Neural cell (in vitro differentiated cells): ENCODE results near the gene CACTIN. TPM values are rescaled to one million over a fixed set of nuclear protein-coding genes. Genes with fewer than 3 reads are reported as not detected.

Experiments used
- H2AFZ ChIP-seq: fragments of 200-600, 300-800 bp; sonication (generic), shearing (Covaris generic); 2 replicates; pipeline ENCODE4 v1.6.0; 2014; ENCODE audit warnings: low read depth, mild to moderate bottlenecking, antibody characterized with exemption, low read length, moderate library complexity
- H3F3A ChIP-seq: fragments of 200-600 bp; shearing (Covaris generic); 2 replicates; pipeline ENCODE4 v1.6.1; 2016; ENCODE audit warnings: mild to moderate bottlenecking, moderate library complexity, mixed read lengths, antibody characterized with exemption, low read length; ENCODE audit not compliant: insufficient read depth, poor library complexity, severe bottlenecking
- H3K27ac ChIP-seq: fragments of 200-600, 300-800 bp; sonication (generic), shearing (Covaris generic); 2 replicates; pipeline ENCODE4 v1.5.1; 2014; ENCODE audit warnings: mild to moderate bottlenecking, low read length, moderate library complexity
- H3K27me3 ChIP-seq: fragments of 300-800, 200-600 bp; sonication (generic), shearing (Covaris generic); 2 replicates; pipeline ENCODE4 v1.6.0; 2014; ENCODE audit warnings: mild to moderate bottlenecking, low read depth, low read length, moderate library complexity; ENCODE audit not compliant: insufficient read depth
- H3K36me3 ChIP-seq: fragments of 300-800, 200-600 bp; sonication (generic), shearing (Covaris generic); 2 replicates; pipeline ENCODE4 v1.5.1; 2014; ENCODE audit warnings: mild to moderate bottlenecking, antibody characterized with exemption, low read length, moderate library complexity; ENCODE audit not compliant: insufficient read depth
- H3K4me2 ChIP-seq: fragments of 300-800, 200-600 bp; sonication (generic), shearing (Covaris generic); 2 replicates; pipeline ENCODE4 v1.6.0; 2014; ENCODE audit warnings: mild to moderate bottlenecking, low read length
- H3K4me3 ChIP-seq: fragments of 300-800, 200-600 bp; sonication (generic), shearing (Covaris generic); 2 replicates; pipeline ENCODE4 v1.5.1; 2014; ENCODE audit warnings: mild to moderate bottlenecking, low read length, moderate library complexity
- H3K79me2 ChIP-seq: fragments of 200-600 bp; shearing (Covaris generic); replicated peaks from 2 replicates; pipeline ENCODE4 v1.6.0; 2014; ENCODE audit warnings: mild to moderate bottlenecking, low read length, moderate library complexity; ENCODE audit not compliant: insufficient read depth
- H3K9ac ChIP-seq: fragments of 300-800, 200-600 bp; sonication (generic), shearing (Covaris generic); 2 replicates; pipeline ENCODE4 v1.6.1; 2016; ENCODE audit warnings: mild to moderate bottlenecking, low read length, mixed read lengths
- H3K9me2 ChIP-seq: fragments of 200-600 bp; shearing (Covaris generic); 2 replicates; pipeline ENCODE4 v1.6.1; 2016; ENCODE audit warnings: mild to moderate bottlenecking, low read length, mixed read lengths; ENCODE audit not compliant: insufficient read depth
- H3K9me3 ChIP-seq: fragments of 200-600, 300-800 bp; sonication (generic), shearing (Covaris generic); 2 replicates; pipeline ENCODE4 v1.6.1; 2016; ENCODE audit warnings: mild to moderate bottlenecking, mixed run types, low read length, moderate library complexity, mixed read lengths
- H4K20me1 ChIP-seq: fragments of 200-600 bp; shearing (Covaris generic); 2 replicates; pipeline ENCODE4 v1.6.1; 2016; ENCODE audit warnings: mild to moderate bottlenecking, mixed run types; ENCODE audit not compliant: insufficient read depth
- EP300 ChIP-seq: fragments of 450-650 bp; conservative IDR thresholded peaks from 2 replicates; pipeline ENCODE4 v1.6.1; 2014; ENCODE audit warnings: antibody characterized with exemption, mild to moderate bottlenecking, moderate library complexity; ENCODE audit not compliant: poor library complexity, severe bottlenecking
- EZH2 ChIP-seq: fragments of 200-600, 300-800 bp; shearing (Covaris generic), sonication (generic); IDR thresholded peaks from 2 replicates; pipeline ENCODE4 v1.6.1; 2014; ENCODE audit warnings: antibody characterized with exemption, low read length, borderline replicate concordance, mild to moderate bottlenecking; ENCODE audit not compliant: insufficient read depth, poor library complexity, severe bottlenecking
- MXI1 ChIP-seq: fragments of 450-650 bp; conservative IDR thresholded peaks from 2 replicates; pipeline ENCODE4 v1.6.1; 2014; ENCODE audit warnings: antibody characterized with exemption, mild to moderate bottlenecking; ENCODE audit not compliant: poor library complexity, severe bottlenecking
- POLR2AphosphoS5 ChIP-seq: IDR thresholded peaks from 2 replicates; pipeline ENCODE4 v1.6.1; 2012
- RAD21 ChIP-seq: fragments of 450-650 bp; conservative IDR thresholded peaks from 2 replicates; pipeline ENCODE4 v1.6.1; 2014; ENCODE audit warnings: antibody characterized with exemption, mild to moderate bottlenecking, moderate library complexity
- REST ChIP-seq: IDR thresholded peaks from 2 replicates; pipeline ENCODE4 v1.6.1; 2012; ENCODE audit warnings: borderline replicate concordance
- SMC3 ChIP-seq: fragments of 450-650 bp; conservative IDR thresholded peaks from 2 replicates; pipeline ENCODE4 v1.6.1; 2014; ENCODE audit warnings: antibody characterized with exemption, mild to moderate bottlenecking, moderate library complexity; ENCODE audit not compliant: poor library complexity
- TAF1 ChIP-seq: IDR thresholded peaks from 2 replicates; pipeline ENCODE4 v1.6.1; 2012; ENCODE audit warnings: low read depth
- polyA plus RNA-seq: library from polyadenylated mRNA; depleted of rRNA; stranded (reverse); fragments of >200 nt; gene quantifications from 2 replicates; pipeline ENCODE4 v1.2.3, GENCODE V29; 2014
- TF ChIP-seq, protein P1 (sequence below): fragments of 450-650 bp; IDR thresholded peaks from 2 replicates; pipeline ENCODE4 v1.5.1; 2014; ENCODE audit warnings: antibody characterized with exemption, mild to moderate bottlenecking, moderate library complexity; ENCODE audit not compliant: poor library complexity, severe bottlenecking

CACTIN gene
- polyA plus RNA-seq, 1 donor from 2014 or later, result 21.4 TPM

- Histone ChIP-seq H3K79me2 (no peaks in the 10 kb centered on the region), H3K36me3 (peaks cover 5% of the 10 kb centered on the region)
- TF ChIP-seq RAD21 (no peak), TAF1 (no peak), MXI1 (no peak), REST (no peak), POLR2AphosphoS5 (no peak), SMC3 (no peak), EP300 (no peak), EZH2 (no peak)
- TF ChIP-seq, protein P1, sequence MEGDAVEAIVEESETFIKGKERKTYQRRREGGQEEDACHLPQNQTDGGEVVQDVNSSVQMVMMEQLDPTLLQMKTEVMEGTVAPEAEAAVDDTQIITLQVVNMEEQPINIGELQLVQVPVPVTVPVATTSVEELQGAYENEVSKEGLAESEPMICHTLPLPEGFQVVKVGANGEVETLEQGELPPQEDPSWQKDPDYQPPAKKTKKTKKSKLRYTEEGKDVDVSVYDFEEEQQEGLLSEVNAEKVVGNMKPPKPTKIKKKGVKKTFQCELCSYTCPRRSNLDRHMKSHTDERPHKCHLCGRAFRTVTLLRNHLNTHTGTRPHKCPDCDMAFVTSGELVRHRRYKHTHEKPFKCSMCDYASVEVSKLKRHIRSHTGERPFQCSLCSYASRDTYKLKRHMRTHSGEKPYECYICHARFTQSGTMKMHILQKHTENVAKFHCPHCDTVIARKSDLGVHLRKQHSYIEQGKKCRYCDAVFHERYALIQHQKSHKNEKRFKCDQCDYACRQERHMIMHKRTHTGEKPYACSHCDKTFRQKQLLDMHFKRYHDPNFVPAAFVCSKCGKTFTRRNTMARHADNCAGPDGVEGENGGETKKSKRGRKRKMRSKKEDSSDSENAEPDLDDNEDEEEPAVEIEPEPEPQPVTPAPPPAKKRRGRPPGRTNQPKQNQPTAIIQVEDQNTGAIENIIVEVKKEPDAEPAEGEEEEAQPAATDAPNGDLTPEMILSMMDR, result no peak
Observed at GRCh38 chr19:3653865-3654513, 27.4 kb upstream of the CACTIN start.

DNA sequence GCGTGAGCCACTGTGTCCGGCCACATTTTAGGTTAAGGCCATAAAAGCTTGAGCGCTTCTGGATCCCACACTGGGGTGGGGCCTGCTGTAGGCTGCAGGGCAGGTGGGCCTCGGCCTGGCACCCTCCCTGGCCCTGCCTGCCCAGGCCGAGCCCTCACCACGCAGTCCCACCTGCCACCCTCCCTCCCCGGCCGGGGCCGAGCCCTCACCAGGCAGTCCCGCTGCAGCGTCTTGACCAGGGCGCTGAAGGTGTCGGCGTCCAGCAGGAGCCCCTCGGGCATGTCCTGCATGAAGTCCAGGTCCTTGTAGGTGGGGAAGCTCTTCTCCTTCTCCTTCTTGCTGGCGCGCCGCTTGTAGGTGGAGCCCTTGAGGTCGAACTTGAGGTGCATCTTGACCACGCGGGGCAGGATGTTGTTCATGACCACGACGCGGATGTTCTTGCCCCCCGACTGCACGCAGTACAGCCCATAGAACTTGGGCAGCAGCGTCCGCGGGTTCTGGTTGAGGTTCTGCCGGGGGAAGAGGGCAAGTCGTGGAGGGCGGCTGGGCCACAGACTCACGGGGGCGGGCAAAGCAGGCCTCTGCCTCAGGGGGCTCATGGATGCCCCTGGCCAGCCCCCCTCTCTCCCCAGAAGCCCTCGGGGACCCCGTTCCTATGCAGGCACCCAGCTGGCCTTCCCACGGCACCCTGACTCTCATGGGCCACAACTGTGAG is 26.6 kb upstream of the CACTIN start:
- TF ChIP-seq EZH2, result no peak
- H3K9ac ChIP-seq, result no peak overlapping the region
- no peak overlapping the region for H3K4me3 ChIP-seq
- no peaks in the 10 kb centered on the region for H3F3A ChIP-seq
- no peaks in the 10 kb centered on the region for H4K20me1 ChIP-seq
- no peaks in the 10 kb centered on the region for H3K27me3 ChIP-seq
- no peaks in the 10 kb centered on the region for H3K79me2 ChIP-seq
- H3K4me2 ChIP-seq, result no peak overlapping the region
- H2AFZ ChIP-seq, result no peak overlapping the region
- peaks cover 5% of the 10 kb centered on the region for H3K36me3 ChIP-seq
- no peak overlapping the region for H3K27ac ChIP-seq
- H3K9me3 ChIP-seq, result no peaks in the 10 kb centered on the region
- no peaks in the 10 kb centered on the region for H3K9me2 ChIP-seq

More at GRCh38 chr19:3653865-3654513, 27.4 kb upstream of the CACTIN start:
- H4K20me1 ChIP-seq, result no peaks in the 10 kb centered on the region
- H3K9me3 ChIP-seq, result no peaks in the 10 kb centered on the region
- no peaks in the 10 kb centered on the region for H3K9me2 ChIP-seq
- H3K27ac ChIP-seq, result no peak overlapping the region
- H3F3A ChIP-seq, result no peaks in the 10 kb centered on the region
- H2AFZ ChIP-seq, result no peak overlapping the region
- H3K9ac ChIP-seq, result no peak overlapping the region
- no peak overlapping the region for H3K4me3 ChIP-seq
- no peaks in the 10 kb centered on the region for H3K27me3 ChIP-seq
- H3K4me2 ChIP-seq, result no peak overlapping the region
